Measurements from ENCODE around the gene BNC2.
A peak's percentile ranks its signal among the peaks of the same experiment; 100 is the strongest.

Gene BNC2

DNA sequence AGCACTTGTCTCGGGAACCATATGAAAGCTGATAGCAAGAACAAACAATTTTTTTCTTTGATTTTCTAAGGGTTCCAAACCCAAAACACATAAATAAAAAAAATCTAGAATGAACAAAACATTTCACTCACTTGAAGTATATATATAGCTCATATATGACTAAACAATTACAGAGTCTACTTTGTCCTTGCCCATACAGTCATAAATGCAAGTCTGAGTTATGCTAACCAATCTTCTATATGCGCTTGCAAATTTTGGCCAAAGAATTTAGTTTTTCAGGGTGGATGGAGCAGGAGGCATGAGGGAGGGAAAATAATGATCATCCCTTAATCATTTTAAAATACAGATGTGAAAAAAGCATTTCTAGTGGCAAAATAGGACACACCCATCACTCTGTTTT is 370.1 kb downstream of the BNC2 start:
- no CpG with 5 or more reads among the region's 2 CpGs for WGBS (ENCODE audit: extremely low coverage, insufficient coverage, low lambda C conversion rate)
- no peaks in the 10 kb centered on the region for H3K4me1 ChIP-seq (ENCODE audit: control insufficient read depth, low read depth, low read length)

DNA sequence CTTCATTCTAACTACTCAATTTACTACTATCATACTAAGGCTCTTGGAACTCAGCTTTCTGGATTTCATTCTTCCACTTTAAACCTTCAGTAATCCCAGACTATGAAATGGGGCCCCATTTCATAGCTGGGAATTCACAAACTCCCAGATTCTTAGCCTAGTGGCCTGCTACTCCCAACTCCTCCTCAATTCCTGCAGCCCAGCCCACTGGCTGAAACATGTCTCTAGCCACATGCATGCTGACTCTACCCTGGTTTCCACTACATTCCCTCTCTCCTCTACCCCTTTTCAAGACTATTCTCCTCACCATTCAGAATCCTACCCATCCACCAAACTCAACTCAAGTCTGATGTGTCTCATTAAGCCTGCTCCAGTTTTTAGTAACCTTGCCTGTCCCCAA is 370.6 kb downstream of the BNC2 start:
- Histone ChIP-seq H3K79me1 (ENCODE audit: low read length) (no peaks in the 10 kb centered on the region), H3K27ac (ENCODE audit: low read depth, low read length) (no peak overlapping the region), H3K4me3 (ENCODE audit: low read length) (no peak overlapping the region), H2BK15ac (replicated peaks; ENCODE audit: low read depth) (no peak overlapping the region), H2AK5ac (ENCODE audit: low read length) (no peak overlapping the region), H4K8ac (ENCODE audit: low read depth, low read length) (no peak overlapping the region), H4K5ac (ENCODE audit: low read length) (no peak overlapping the region), H3K4ac (ENCODE audit: low read depth, low read length) (no peak overlapping the region), H3K23ac (ENCODE audit: low read length) (no peak overlapping the region), H3K56ac (ENCODE audit: low read length) (no peak overlapping the region), H3K18ac (ENCODE audit: low read length) (no peak overlapping the region), H3K27me3 (ENCODE audit: insufficient read depth, low read length, poor library complexity) (no peaks in the 10 kb centered on the region), H3K36me3 (ENCODE audit: control insufficient read depth, insufficient read depth, low read length) (no peaks in the 10 kb centered on the region), H3K79me2 (ENCODE audit: control insufficient read depth, insufficient read depth, low read length) (no peaks in the 10 kb centered on the region), H2BK120ac (ENCODE audit: low read depth, low read length) (no peak overlapping the region), H3K9ac (ENCODE audit: low read length) (no peak overlapping the region), H3K4me1 (ENCODE audit: control insufficient read depth, low read depth, low read length) (no peaks in the 10 kb centered on the region), H3K4me2 (ENCODE audit: low read length) (no peak overlapping the region), H2BK5ac (ENCODE audit: low read length) (no peak overlapping the region)
- no peak for DNase-seq

More for the DNA sequence above, 370.1 kb downstream of the BNC2 start:
- no peak for DNase-seq
- Histone ChIP-seq H2AK5ac (ENCODE audit: low read length) (no peak overlapping the region), H3K27me3 (ENCODE audit: insufficient read depth, low read length, poor library complexity) (no peaks in the 10 kb centered on the region), H2BK120ac (ENCODE audit: low read depth, low read length) (no peak overlapping the region), H3K79me1 (ENCODE audit: low read length) (no peaks in the 10 kb centered on the region), H4K8ac (ENCODE audit: low read depth, low read length) (no peak overlapping the region), H2BK5ac (ENCODE audit: low read length) (no peak overlapping the region), H3K18ac (ENCODE audit: low read length) (no peak overlapping the region), H3K23ac (ENCODE audit: low read length) (no peak overlapping the region), H3K27ac (ENCODE audit: low read depth, low read length) (no peak overlapping the region), H3K4ac (ENCODE audit: low read depth, low read length) (no peak overlapping the region), H3K4me3 (ENCODE audit: low read length) (no peak overlapping the region), H4K5ac (ENCODE audit: low read length) (no peak overlapping the region), H3K4me2 (ENCODE audit: low read length) (no peak overlapping the region), H2BK15ac (replicated peaks; ENCODE audit: low read depth) (no peak overlapping the region), H3K56ac (ENCODE audit: low read length) (no peak overlapping the region), H3K36me3 (ENCODE audit: control insufficient read depth, insufficient read depth, low read length) (no peaks in the 10 kb centered on the region), H3K9ac (ENCODE audit: low read length) (no peak overlapping the region), H3K79me2 (ENCODE audit: control insufficient read depth, insufficient read depth, low read length) (no peaks in the 10 kb centered on the region)

DNA sequence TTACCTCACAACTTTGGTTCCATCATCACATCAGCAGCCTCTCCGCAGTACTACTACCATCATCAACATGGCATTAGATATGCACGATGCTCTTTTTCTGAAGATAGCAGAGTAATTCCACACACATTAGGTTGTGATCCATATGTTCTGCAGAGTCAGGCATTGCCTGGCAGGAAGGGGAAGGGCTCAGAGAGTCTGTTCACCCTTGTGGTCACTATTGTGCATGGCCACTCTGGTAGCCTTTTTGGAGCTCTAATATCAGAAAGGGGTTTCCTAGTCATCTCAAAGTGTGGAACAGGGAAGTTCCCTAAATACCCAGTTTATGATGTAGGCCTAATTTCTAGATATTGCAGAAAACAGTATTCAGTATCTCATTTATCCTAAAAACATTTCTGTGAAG is 373.6 kb downstream of the BNC2 start:
- no peak overlapping the region for H4K8ac ChIP-seq (ENCODE audit: low read depth, low read length)
- H3K4ac ChIP-seq (ENCODE audit: low read depth, low read length), result no peak overlapping the region
- no peaks in the 10 kb centered on the region for H3K36me3 ChIP-seq (ENCODE audit: control insufficient read depth, insufficient read depth, low read length)
- no peak overlapping the region for H3K4me2 ChIP-seq (ENCODE audit: low read length)
- no peak overlapping the region for H3K4me3 ChIP-seq (ENCODE audit: low read length)
- H2BK5ac ChIP-seq (ENCODE audit: low read length), result no peak overlapping the region
- no peak overlapping the region for H3K27ac ChIP-seq (ENCODE audit: low read depth, low read length)
- H2AK5ac ChIP-seq (ENCODE audit: low read length), result no peak overlapping the region
- H3K79me2 ChIP-seq (ENCODE audit: control insufficient read depth, insufficient read depth, low read length), result no peaks in the 10 kb centered on the region
- no peak overlapping the region for H2BK120ac ChIP-seq (ENCODE audit: low read depth, low read length)
- WGBS (ENCODE audit: extremely low coverage, insufficient coverage, low lambda C conversion rate), result no CpG with 5 or more reads among the region's 2 CpGs
- no peak overlapping the region for H3K18ac ChIP-seq (ENCODE audit: low read length)
- no peak overlapping the region for H3K23ac ChIP-seq (ENCODE audit: low read length)
- no peak overlapping the region for H3K56ac ChIP-seq (ENCODE audit: low read length)
- no peaks in the 10 kb centered on the region for H3K4me1 ChIP-seq (ENCODE audit: control insufficient read depth, low read depth, low read length)
- no peak overlapping the region for H3K9ac ChIP-seq (ENCODE audit: low read length)
- no peak overlapping the region for H2BK15ac ChIP-seq (replicated peaks; ENCODE audit: low read depth)
- H4K5ac ChIP-seq (ENCODE audit: low read length), result no peak overlapping the region
- no peaks in the 10 kb centered on the region for H3K27me3 ChIP-seq (ENCODE audit: insufficient read depth, low read length, poor library complexity)
- no peaks in the 10 kb centered on the region for H3K79me1 ChIP-seq (ENCODE audit: low read length)
- peak; percentile 25 for DNase-seq

DNA sequence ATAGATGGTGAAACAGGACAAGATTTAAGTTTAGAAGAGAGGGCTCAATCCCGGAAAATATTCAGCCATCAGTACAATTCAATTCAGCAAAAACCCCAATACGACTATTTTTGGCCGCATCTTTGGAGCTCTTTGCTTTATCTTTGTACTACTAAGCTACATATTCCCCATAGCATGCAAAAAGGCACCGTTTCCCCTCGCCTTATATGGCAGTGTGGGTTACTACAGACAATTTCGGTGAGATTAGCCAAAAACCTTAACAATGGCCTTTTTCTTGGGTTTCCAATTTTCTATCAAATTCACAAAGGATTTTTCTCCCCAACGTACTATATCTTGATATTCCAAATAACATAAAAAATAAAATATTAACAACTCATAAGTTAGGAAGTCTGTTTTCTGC is 382.6 kb downstream of the BNC2 start:
- Histone ChIP-seq H4K5ac (ENCODE audit: low read length) (no peak overlapping the region), H3K27ac (ENCODE audit: low read depth, low read length) (no peak overlapping the region), H2AK5ac (ENCODE audit: low read length) (no peak overlapping the region), H3K9ac (ENCODE audit: low read length) (no peak overlapping the region), H3K36me3 (ENCODE audit: control insufficient read depth, insufficient read depth, low read length) (no peaks in the 10 kb centered on the region), H2BK120ac (ENCODE audit: low read depth, low read length) (no peak overlapping the region), H3K56ac (ENCODE audit: low read length) (no peak overlapping the region), H3K79me2 (ENCODE audit: control insufficient read depth, insufficient read depth, low read length) (no peaks in the 10 kb centered on the region), H3K4me2 (ENCODE audit: low read length) (no peak overlapping the region), H2BK5ac (ENCODE audit: low read length) (no peak overlapping the region), H4K8ac (ENCODE audit: low read depth, low read length) (no peak overlapping the region), H3K27me3 (ENCODE audit: insufficient read depth, low read length, poor library complexity) (no peaks in the 10 kb centered on the region), H2BK15ac (replicated peaks; ENCODE audit: low read depth) (no peak overlapping the region), H3K23ac (ENCODE audit: low read length) (no peak overlapping the region), H3K79me1 (ENCODE audit: low read length) (no peaks in the 10 kb centered on the region), H3K4me3 (ENCODE audit: low read length) (no peak overlapping the region), H3K18ac (ENCODE audit: low read length) (no peak overlapping the region), H3K4me1 (ENCODE audit: control insufficient read depth, low read depth, low read length) (no peaks in the 10 kb centered on the region), H3K4ac (ENCODE audit: low read depth, low read length) (no peak overlapping the region)
- DNase-seq, result no peak
- 100% methylated on average over 1 of the region's 7 CpGs for WGBS (ENCODE audit: extremely low coverage, insufficient coverage, low lambda C conversion rate)

DNA sequence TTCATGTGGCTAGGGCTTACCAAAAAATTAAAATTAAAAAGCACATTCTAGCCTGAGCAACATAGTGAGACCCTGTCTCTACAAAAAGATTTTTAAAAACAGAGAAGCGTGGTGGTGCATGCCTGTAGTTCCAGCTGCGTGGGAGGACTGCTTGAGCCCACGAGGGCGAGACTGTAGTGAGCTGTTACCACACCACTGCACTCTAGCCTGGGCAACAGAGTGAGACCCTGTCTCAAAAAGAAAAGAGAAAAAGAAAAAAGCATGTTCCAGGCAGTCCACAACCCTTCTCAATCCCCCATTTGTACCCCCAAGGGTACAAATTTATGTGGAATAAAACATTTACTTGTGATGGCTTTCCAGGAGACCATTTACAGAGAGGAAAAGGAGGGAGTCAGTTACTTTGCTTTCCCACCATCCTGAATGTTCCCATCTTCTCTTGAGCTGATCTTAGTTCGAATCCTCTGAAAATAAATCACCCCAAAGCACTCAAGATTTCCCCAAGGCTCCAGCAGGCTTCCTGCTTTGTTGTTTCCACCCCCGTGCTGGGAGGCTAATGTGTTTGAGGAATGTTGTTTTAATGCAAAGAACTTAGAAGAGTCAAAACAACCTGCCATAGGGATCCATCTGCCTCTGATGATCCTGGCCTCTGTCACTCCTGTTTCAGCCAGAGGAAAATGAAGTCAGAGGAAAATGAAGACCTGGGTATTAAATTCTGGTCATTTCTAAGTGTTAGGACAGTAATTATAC is 384.7 kb downstream of the BNC2 start:
- H3K36me3 ChIP-seq (ENCODE audit: control insufficient read depth, insufficient read depth, low read length), result no peaks in the 10 kb centered on the region
- no peak overlapping the region for H3K4ac ChIP-seq (ENCODE audit: low read depth, low read length)
- no peak overlapping the region for H2BK5ac ChIP-seq (ENCODE audit: low read length)
- no peak overlapping the region for H3K9ac ChIP-seq (ENCODE audit: low read length)
- no peak overlapping the region for H3K4me2 ChIP-seq (ENCODE audit: low read length)
- H3K4me1 ChIP-seq (ENCODE audit: control insufficient read depth, low read depth, low read length), result no peaks in the 10 kb centered on the region
- H2BK120ac ChIP-seq (ENCODE audit: low read depth, low read length), result no peak overlapping the region
- no peak overlapping the region for H3K18ac ChIP-seq (ENCODE audit: low read length)
- H3K4me3 ChIP-seq (ENCODE audit: low read length), result no peak overlapping the region
- no peaks in the 10 kb centered on the region for H3K79me2 ChIP-seq (ENCODE audit: control insufficient read depth, insufficient read depth, low read length)
- no peak overlapping the region for H2BK15ac ChIP-seq (replicated peaks; ENCODE audit: low read depth)
- H3K27me3 ChIP-seq (ENCODE audit: insufficient read depth, low read length, poor library complexity), result no peaks in the 10 kb centered on the region
- H3K23ac ChIP-seq (ENCODE audit: low read length), result no peak overlapping the region
- no peak overlapping the region for H4K8ac ChIP-seq (ENCODE audit: low read depth, low read length)
- no CpG with 5 or more reads among the region's 6 CpGs for WGBS (ENCODE audit: extremely low coverage, insufficient coverage, low lambda C conversion rate)
- H3K56ac ChIP-seq (ENCODE audit: low read length), result no peak overlapping the region
- H3K27ac ChIP-seq (ENCODE audit: low read depth, low read length), result no peak overlapping the region
- no peak overlapping the region for H2AK5ac ChIP-seq (ENCODE audit: low read length)
- H4K5ac ChIP-seq (ENCODE audit: low read length), result no peak overlapping the region
- peak; percentile 81 for DNase-seq
- H3K79me1 ChIP-seq (ENCODE audit: low read length), result no peaks in the 10 kb centered on the region

DNA sequence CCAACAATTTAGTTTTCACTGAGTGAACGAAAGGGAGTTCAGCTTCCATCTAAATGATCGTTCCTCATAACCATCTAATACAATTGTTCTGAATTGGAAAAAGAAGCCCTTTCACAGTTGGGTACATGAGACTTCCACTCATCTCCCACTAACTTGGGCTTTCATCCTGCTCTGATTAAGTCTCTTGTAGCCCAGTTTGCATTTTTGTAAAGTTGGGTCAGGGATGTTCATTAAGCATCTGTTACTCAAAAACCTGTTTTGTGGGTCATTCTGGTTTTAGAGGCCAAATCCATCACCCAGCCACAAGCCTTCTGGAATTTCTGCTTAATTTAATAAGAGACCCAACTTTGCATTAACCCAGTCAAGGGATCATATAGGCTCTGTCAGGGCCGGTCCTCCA is 385.3 kb downstream of the BNC2 start:
- no peaks in the 10 kb centered on the region for H3K27me3 ChIP-seq (ENCODE audit: insufficient read depth, low read length, poor library complexity)
- H2BK15ac ChIP-seq (replicated peaks; ENCODE audit: low read depth), result no peak overlapping the region
- H2BK120ac ChIP-seq (ENCODE audit: low read depth, low read length), result no peak overlapping the region
- no peak overlapping the region for H3K18ac ChIP-seq (ENCODE audit: low read length)
- no peak overlapping the region for H3K4me2 ChIP-seq (ENCODE audit: low read length)
- H3K4me1 ChIP-seq (ENCODE audit: control insufficient read depth, low read depth, low read length), result no peaks in the 10 kb centered on the region
- no peaks in the 10 kb centered on the region for H3K79me1 ChIP-seq (ENCODE audit: low read length)
- H2AK5ac ChIP-seq (ENCODE audit: low read length), result no peak overlapping the region
- H4K5ac ChIP-seq (ENCODE audit: low read length), result no peak overlapping the region
- H2BK5ac ChIP-seq (ENCODE audit: low read length), result no peak overlapping the region
- H3K4ac ChIP-seq (ENCODE audit: low read depth, low read length), result no peak overlapping the region
- no peak overlapping the region for H4K8ac ChIP-seq (ENCODE audit: low read depth, low read length)
- H3K56ac ChIP-seq (ENCODE audit: low read length), result no peak overlapping the region
- no peak overlapping the region for H3K9ac ChIP-seq (ENCODE audit: low read length)
- no peak overlapping the region for H3K4me3 ChIP-seq (ENCODE audit: low read length)
- DNase-seq, result no peak
- no peak overlapping the region for H3K27ac ChIP-seq (ENCODE audit: low read depth, low read length)
- H3K36me3 ChIP-seq (ENCODE audit: control insufficient read depth, insufficient read depth, low read length), result no peaks in the 10 kb centered on the region
- WGBS (ENCODE audit: extremely low coverage, insufficient coverage, low lambda C conversion rate), result no CpG with 5 or more reads among the region's 3 CpGs
- H3K79me2 ChIP-seq (ENCODE audit: control insufficient read depth, insufficient read depth, low read length), result no peaks in the 10 kb centered on the region
- no peak overlapping the region for H3K23ac ChIP-seq (ENCODE audit: low read length)
